BE2C (cell line): Measurements from ENCODE around the gene P2RY6.

Experiments
- DNase-seq: peaks from one replicate; pipeline ENCODE4 v3.0.0-alpha.2; 2020
- H3K27me3 ChIP-seq: fragments of 250-450 bp; sonication (Bioruptor Pico); 2 replicates; pipeline ENCODE4 v1.5.1; 2020; ENCODE audit warnings: mild to moderate bottlenecking
- H3K36me3 ChIP-seq: fragments of 250-450 bp; sonication (Bioruptor Pico); 2 replicates; pipeline ENCODE4 v1.5.1; 2020; ENCODE audit warnings: mild to moderate bottlenecking
- H3K4me1 ChIP-seq: fragments of 250-450 bp; sonication (Bioruptor Pico); 2 replicates; pipeline ENCODE4 v1.5.1; 2020
- H3K4me3 ChIP-seq: 2 replicates; pipeline ENCODE4 v1.5.1; 2011; ENCODE audit warnings: low read depth, low read length
- H3K9me3 ChIP-seq: fragments of 250-450 bp; sonication (Bioruptor Pico); 2 replicates; pipeline ENCODE4 v1.5.1; 2020
- TF ChIP-seq, protein P1 (sequence below): IDR thresholded peaks from 2 replicates; pipeline ENCODE4 v1.5.1; 2012; ENCODE audit warnings: mild to moderate bottlenecking, low read depth, low read length

Gene P2RY6

DNA sequence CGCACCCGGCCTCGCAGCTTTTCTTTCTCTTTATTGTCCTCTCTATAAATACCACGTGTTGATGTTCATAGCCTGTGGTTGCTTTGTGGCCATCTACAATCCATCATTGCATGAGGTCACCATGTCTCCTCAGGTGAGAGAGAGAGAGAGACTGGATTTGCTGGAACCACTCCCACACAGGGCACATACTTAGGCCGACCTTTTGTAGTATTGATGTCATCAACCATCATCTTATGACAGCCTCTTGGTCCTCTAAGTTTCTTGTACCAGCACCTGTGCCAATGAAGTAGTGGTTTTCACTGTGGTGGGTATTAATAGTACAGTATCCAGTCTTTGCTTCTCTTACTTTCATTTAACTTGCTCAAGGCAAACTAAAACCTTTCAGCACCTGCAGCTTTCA, 22.8 kb upstream of the P2RY6 start:
- TF ChIP-seq, protein P1, sequence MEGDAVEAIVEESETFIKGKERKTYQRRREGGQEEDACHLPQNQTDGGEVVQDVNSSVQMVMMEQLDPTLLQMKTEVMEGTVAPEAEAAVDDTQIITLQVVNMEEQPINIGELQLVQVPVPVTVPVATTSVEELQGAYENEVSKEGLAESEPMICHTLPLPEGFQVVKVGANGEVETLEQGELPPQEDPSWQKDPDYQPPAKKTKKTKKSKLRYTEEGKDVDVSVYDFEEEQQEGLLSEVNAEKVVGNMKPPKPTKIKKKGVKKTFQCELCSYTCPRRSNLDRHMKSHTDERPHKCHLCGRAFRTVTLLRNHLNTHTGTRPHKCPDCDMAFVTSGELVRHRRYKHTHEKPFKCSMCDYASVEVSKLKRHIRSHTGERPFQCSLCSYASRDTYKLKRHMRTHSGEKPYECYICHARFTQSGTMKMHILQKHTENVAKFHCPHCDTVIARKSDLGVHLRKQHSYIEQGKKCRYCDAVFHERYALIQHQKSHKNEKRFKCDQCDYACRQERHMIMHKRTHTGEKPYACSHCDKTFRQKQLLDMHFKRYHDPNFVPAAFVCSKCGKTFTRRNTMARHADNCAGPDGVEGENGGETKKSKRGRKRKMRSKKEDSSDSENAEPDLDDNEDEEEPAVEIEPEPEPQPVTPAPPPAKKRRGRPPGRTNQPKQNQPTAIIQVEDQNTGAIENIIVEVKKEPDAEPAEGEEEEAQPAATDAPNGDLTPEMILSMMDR, result no peak
- Histone ChIP-seq H3K9me3 (no peaks in the 10 kb centered on the region), H3K4me1 (peaks cover 20% of the 10 kb centered on the region), H3K27me3 (no peaks in the 10 kb centered on the region), H3K4me3 (no peak overlapping the region), H3K36me3 (no peaks in the 10 kb centered on the region)
- no peak for DNase-seq

DNA sequence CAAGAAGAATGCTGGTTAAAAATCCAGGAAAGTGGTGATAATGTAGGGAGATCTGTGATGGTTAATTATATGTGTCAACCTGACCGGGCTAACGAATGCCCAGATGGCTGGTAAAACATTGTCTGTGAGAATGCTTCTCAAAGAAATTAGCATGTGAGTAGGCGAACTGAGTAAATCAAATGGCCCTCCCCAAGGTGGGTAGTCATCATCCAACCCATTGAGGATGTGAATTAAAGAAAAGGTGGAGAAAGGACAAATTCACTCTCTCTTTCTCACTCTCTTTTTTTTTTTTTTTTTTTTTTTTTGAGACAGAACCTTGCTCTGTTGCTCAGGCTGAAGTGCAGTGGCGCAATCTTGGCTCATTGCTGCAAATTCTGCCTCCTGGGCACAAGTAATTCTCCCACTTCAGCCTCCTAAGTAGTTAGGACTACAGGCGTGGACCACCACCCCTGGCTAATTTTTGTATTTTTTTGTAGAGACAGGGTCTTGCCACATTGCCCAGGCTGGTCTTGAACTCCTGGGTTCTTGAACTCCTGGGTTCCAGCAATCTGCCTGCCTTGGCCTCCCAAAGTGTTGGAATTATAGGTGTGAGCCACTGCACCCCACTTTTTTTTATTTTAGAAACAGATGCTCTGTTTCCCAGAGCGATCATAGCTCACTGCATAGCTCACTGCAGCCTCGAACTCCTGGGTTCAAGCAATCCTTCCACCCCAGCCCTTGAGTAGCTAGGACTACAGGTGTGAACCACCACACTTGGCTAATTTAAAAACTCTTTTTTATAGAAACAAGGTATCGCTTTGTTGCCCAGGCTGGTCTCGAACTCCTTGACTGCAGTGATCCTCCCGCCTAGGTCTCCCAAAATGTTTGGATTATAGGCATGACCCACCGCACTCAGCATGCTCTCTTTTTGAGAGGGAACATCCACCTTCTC, 22.0 kb upstream of the P2RY6 start:
- Histone ChIP-seq H3K36me3 (no peaks in the 10 kb centered on the region), H3K4me1 (peaks cover 15% of the 10 kb centered on the region), H3K27me3 (no peaks in the 10 kb centered on the region), H3K4me3 (no peak overlapping the region), H3K9me3 (no peaks in the 10 kb centered on the region)
- DNase-seq, result no peak
- TF ChIP-seq, protein P1, result no peak

DNA sequence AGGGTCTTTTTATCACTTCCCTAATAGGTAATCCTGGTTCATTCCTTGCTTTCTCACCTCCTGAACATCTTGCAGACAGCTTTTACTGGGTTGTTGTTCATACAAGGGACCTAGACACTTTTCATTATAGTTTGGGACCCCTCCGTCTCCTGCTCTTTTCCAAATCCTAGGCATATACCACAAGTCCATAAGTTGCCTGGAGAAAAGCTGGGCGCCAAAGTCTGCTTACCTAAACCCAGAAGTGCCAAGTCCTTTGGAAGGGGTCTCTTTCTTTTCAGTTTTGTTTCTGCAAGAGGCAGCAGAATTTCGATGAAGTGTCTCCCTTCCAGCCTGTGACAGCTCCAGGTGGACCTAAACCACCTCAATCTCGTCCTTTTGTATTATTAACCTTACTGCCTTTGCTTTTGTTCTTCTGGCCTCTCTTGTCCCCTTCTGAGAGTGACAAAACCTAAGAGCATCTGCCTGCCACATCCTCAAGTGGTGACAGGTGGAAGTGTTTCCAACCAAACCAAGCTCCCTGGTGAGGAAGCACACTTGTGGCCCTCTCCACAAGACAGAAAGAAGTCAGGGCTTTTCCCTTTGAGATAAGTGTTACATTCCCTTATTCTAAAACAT, 19.5 kb upstream of the P2RY6 start:
- Histone ChIP-seq H3K4me1 (peaks cover 3% of the 10 kb centered on the region; the same call in 1 of the 2 replicates), H3K9me3 (no peaks in the 10 kb centered on the region), H3K4me3 (no peak overlapping the region), H3K36me3 (no peaks in the 10 kb centered on the region), H3K27me3 (no peaks in the 10 kb centered on the region)
- no peak for DNase-seq
- TF ChIP-seq, protein P1, result peak; percentile 44

DNA sequence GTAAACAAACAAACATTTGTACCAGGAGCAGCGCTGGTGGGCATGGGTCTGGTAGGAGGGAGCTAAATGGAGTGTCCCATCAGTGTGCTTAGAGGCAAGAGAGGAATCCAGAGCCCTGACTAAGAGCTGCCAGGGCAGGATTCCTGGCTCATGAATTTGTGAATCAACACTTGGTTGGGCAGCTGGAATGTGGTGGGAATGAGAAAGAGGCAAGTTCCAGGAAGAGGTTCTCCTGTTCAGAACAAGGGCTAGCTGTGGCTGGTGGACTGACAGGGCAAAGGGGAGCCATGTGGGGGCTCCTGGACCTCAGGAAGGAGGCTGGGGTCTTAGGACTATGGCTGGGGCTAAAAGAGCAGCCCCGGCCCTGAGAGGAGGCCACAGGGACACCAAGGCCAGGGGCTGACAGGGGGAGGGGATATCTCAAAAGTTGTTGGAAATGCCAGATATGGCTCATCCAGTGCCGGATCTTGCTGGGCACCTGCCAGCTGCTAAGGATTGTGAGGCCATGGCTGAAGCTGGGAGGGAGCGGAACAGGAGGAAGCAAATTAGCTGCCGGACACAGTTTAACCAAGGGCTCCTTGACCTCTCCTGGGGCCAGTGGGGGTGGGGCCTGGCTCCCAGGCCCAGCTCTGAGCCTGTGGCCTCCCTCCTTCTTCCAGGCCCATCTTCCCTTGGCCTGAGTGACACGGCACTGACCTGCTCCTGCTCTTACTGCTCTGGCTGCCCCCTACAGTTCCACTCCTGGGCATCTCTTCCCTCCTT, 14.6 kb upstream of the P2RY6 start:
- DNase-seq, result no peak
- H3K4me3 ChIP-seq, result no peak overlapping the region

DNA sequence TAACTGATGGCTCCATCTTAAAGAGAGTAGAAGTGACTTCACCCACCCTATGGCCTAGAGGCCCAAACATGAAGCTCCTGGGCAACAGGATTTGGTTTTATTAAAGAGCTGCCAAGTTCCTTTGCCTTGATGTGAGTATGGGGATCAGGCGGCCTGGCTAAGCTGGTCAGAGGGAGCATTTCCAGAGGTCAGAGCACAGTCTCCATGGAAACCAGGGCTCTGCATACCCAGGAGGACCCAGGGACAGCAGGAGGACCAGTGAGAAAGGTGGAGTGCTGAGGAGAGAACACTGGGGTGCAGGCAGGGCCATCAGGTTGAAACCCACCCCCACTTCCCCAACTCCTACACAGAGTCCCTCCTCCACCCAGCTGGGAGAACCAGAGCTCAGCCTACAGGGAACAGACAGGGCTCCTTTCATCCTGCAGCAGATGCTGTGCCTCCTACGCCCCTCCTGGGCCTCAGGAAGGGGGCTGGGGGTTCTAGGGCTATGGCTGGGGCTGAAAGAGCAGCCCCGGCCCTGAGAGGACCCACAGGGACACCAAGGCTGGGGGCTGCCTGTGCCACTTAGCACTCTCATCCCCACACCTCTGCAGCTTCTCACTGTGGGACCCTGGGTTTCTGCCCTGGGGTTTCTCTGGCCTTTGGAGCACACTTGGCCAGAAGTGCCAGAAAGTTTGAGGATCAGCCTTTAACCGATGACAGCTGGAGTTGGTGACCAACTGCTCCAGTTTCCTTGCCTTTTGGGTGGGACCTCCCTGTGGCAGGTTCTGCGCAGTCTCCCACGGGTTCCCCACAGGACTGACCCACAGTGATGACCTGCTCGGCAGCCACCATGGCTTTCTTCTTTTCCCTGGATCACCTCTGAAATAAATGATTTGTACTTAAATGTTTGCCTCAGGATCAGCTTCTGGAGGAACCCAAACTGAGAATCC, 13.8 kb upstream of the P2RY6 start:
- Histone ChIP-seq H3K36me3 (no peaks in the 10 kb centered on the region), H3K9me3 (no peaks in the 10 kb centered on the region)
- TF ChIP-seq, protein P1, result no peak

More for the DNA sequence above, 14.6 kb upstream of the P2RY6 start:
- Histone ChIP-seq H3K36me3 (no peaks in the 10 kb centered on the region), H3K4me1 (0 out of 2 replicates have a peak, but pooled peaks cover 3% of the 10 kb centered on the region), H3K27me3 (no peaks in the 10 kb centered on the region), H3K9me3 (no peaks in the 10 kb centered on the region)
- TF ChIP-seq, protein P1, result no peak

More for the DNA sequence above, 13.8 kb upstream of the P2RY6 start:
- no peak overlapping the region for H3K4me3 ChIP-seq
- H3K4me1 ChIP-seq, result peaks cover 3% of the 10 kb centered on the region; the same call in 1 of the 2 replicates
- H3K27me3 ChIP-seq, result no peaks in the 10 kb centered on the region
- no peak for DNase-seq
